ENCODE data around the gene ACSS2. TPM values are rescaled to one million over a fixed set of nuclear protein-coding genes. Genes with fewer than 3 reads are reported as not detected.

The ACSS2 gene
- total and polyA plus RNA-seq, 2 experiments from 2014 or later: 26.1 to 49.3 TPM

GRCh38 chr20:34915131-34915530 is 38.7 kb downstream of the ACSS2 start:
- H3K27me3 ChIP-seq (ENCODE audit: insufficient read depth): no peaks in the 10 kb centered on the region
- no peaks in the 10 kb centered on the region for H3F3A ChIP-seq (replicated peaks; ENCODE audit: low read depth)
- Mint-ChIP-seq H3K27ac (no peak overlapping the region), H3K36me3 (ENCODE audit: low read depth) (peaks cover 2% of the 10 kb centered on the region; the same call in 2 of the 3 replicates), H3K4me3 (no peak overlapping the region), H3K27me3 (ENCODE audit: insufficient read depth, low read depth, poor library complexity) (peaks cover 2% of the 10 kb centered on the region), H3K9me3 (no peaks in the 10 kb centered on the region), H3K4me1 (no peaks in the 10 kb centered on the region)
- no peak for ATAC-seq
- no peak overlapping the region for H3K4me2 ChIP-seq
- no peak for DNase-seq (ENCODE audit: low spot score)
- no peaks in the 10 kb centered on the region; the same call in 1 of the 2 replicates for H3K9me2 ChIP-seq (ENCODE audit: insufficient read depth)
- H4K20me1 ChIP-seq (replicated peaks; ENCODE audit: insufficient read depth): peaks cover 3% of the 10 kb centered on the region; the same call in 1 of the 2 replicates
- H2AFZ ChIP-seq: no peak overlapping the region
- H3K36me3 ChIP-seq (ENCODE audit: insufficient read depth): no peaks in the 10 kb centered on the region
- H3K27ac ChIP-seq (ENCODE audit: low read depth): no peak overlapping the region; the same call in 1 of the 2 replicates
- H3K4me3 ChIP-seq: no peak overlapping the region
- TF ChIP-seq STAT1 (IDR thresholded peaks at IDR 0.05; ENCODE audit: unreplicated experiment) (no peak), JUNB (IDR thresholded peaks at IDR 0.05; ENCODE audit: unreplicated experiment) (no peak), EZH2 (IDR thresholded peaks at IDR 0.05; ENCODE audit: low read depth, unreplicated experiment) (no peak), NANOG (IDR thresholded peaks at IDR 0.05; ENCODE audit: borderline replicate concordance) (no peak), CREB1 (CRISPR knock-in tag; IDR thresholded peaks at IDR 0.05; ENCODE audit: low read depth) (no peak), ETS1 (IDR thresholded peaks at IDR 0.05) (no peak), POLR2AphosphoS5 (IDR thresholded peaks at IDR 0.05; ENCODE audit: low read depth) (no peak), CTCF (conservative IDR thresholded peaks at IDR 0.05; ENCODE audit: low read depth in 2 of 2) (no peak)
- TF ChIP-seq, protein P1, sequence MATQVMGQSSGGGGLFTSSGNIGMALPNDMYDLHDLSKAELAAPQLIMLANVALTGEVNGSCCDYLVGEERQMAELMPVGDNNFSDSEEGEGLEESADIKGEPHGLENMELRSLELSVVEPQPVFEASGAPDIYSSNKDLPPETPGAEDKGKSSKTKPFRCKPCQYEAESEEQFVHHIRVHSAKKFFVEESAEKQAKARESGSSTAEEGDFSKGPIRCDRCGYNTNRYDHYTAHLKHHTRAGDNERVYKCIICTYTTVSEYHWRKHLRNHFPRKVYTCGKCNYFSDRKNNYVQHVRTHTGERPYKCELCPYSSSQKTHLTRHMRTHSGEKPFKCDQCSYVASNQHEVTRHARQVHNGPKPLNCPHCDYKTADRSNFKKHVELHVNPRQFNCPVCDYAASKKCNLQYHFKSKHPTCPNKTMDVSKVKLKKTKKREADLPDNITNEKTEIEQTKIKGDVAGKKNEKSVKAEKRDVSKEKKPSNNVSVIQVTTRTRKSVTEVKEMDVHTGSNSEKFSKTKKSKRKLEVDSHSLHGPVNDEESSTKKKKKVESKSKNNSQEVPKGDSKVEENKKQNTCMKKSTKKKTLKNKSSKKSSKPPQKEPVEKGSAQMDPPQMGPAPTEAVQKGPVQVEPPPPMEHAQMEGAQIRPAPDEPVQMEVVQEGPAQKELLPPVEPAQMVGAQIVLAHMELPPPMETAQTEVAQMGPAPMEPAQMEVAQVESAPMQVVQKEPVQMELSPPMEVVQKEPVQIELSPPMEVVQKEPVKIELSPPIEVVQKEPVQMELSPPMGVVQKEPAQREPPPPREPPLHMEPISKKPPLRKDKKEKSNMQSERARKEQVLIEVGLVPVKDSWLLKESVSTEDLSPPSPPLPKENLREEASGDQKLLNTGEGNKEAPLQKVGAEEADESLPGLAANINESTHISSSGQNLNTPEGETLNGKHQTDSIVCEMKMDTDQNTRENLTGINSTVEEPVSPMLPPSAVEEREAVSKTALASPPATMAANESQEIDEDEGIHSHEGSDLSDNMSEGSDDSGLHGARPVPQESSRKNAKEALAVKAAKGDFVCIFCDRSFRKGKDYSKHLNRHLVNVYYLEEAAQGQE (IDR thresholded peaks at IDR 0.05; ENCODE audit: unreplicated experiment): no peak
- no peaks in the 10 kb centered on the region for H3K79me2 ChIP-seq (replicated peaks; ENCODE audit: insufficient read depth)
- H3K4me1 ChIP-seq (ENCODE audit: insufficient read depth): no peaks in the 10 kb centered on the region

All from GM23338 (cell line).